IMR-90 (cell line): ENCODE measurements around the gene YIPF1. TPM values are rescaled to one million over a fixed set of nuclear protein-coding genes. Genes with fewer than 3 reads are reported as not detected.

Experiments
- ATAC-seq: fragments of 200-7000 bp; cut with Tn5 transposase; 2 replicates; pipeline ENCODE4 v1.9.1; 2020; ENCODE audit warnings: low read depth, mild to moderate bottlenecking, moderate library complexity
- BruUV-seq: library from RNA; stranded (reverse); fragments of 400-500 nt; replicated peaks from 2 replicates; lab custom pipeline; 2021; lab: Mats Ljungman, UMichigan
- CTCF ChIA-PET: fragments of 300-600 bp; formaldehyde crosslinking; extraction: SDS; loops from one replicate; lab custom pipeline; 2021; ENCODE audit warnings: antibody characterized with exemption; lab: Yijun Ruan, JAX
- POLR2A ChIA-PET: fragments of 300-600 bp; sonication (Branson Sonifier 250); formaldehyde crosslinking; loops from one replicate; lab custom pipeline; 2022; ENCODE audit warnings: antibody characterized with exemption; ENCODE audit not compliant: unreplicated experiment; lab: Charles Lee
- DNase-seq: peaks from one replicate; pipeline ENCODE4 v3.0.0; 2013
- H2AFZ ChIP-seq: replicated peaks from 2 replicates; pipeline ENCODE3; 2013; ENCODE audit warnings: low read length, mild to moderate bottlenecking; ENCODE audit not compliant: poor library complexity
- H2AK5ac ChIP-seq: 2 replicates; pipeline ENCODE4 v1.6.1; 2013; ENCODE audit warnings: low read depth, low read length, inconsistent platforms
- H2AK9ac ChIP-seq: replicated peaks from 2 replicates; pipeline ENCODE3; 2013; ENCODE audit warnings: mild to moderate bottlenecking, low read depth, low read length, moderate library complexity; ENCODE audit not compliant: poor library complexity
- H2BK120ac ChIP-seq: 2 replicates; pipeline ENCODE4 v1.6.1; 2013; ENCODE audit warnings: low read depth, low read length, inconsistent platforms
- H2BK15ac ChIP-seq: 3 replicates; pipeline ENCODE4 v1.6.1; 2013; ENCODE audit warnings: low read depth, low read length, inconsistent platforms
- H2BK20ac ChIP-seq: 2 replicates; pipeline ENCODE4 v1.6.1; 2013; ENCODE audit warnings: low read depth, mild to moderate bottlenecking, inconsistent platforms, low read length, moderate library complexity
- H2BK5ac ChIP-seq: 2 replicates; pipeline ENCODE4 v1.6.1; 2013; ENCODE audit warnings: mild to moderate bottlenecking, low read depth, low read length, inconsistent platforms; ENCODE audit not compliant: poor library complexity, severe bottlenecking
- H3K14ac ChIP-seq: replicated peaks from 2 replicates; pipeline ENCODE4 v1.6.1; 2013; ENCODE audit warnings: low read depth, low read length, inconsistent platforms
- H3K18ac ChIP-seq: 2 replicates; pipeline ENCODE4 v1.6.1; 2013; ENCODE audit warnings: low read depth, low read length, control low read depth
- H3K23ac ChIP-seq: 2 replicates; pipeline ENCODE4 v1.6.1; 2013; ENCODE audit warnings: low read depth, low read length, inconsistent platforms
- H3K27ac ChIP-seq: 2 replicates; pipeline ENCODE4 v1.5.1; 2013; ENCODE audit warnings: mild to moderate bottlenecking, control low read depth, low read length; ENCODE audit not compliant: insufficient read depth
- H3K27me3 ChIP-seq: 2 replicates; pipeline ENCODE4 v1.6.1; 2013; ENCODE audit warnings: low read length; ENCODE audit not compliant: control insufficient read depth, insufficient read depth
- H3K36me3 ChIP-seq: 2 replicates; pipeline ENCODE4 v1.6.1; 2013; ENCODE audit warnings: low read length, mixed read lengths; ENCODE audit not compliant: control insufficient read depth, insufficient read depth
- H3K4ac ChIP-seq: 2 replicates; pipeline ENCODE4 v1.6.1; 2013; ENCODE audit warnings: low read depth, low read length, inconsistent platforms
- H3K4me1 ChIP-seq: 2 replicates; pipeline ENCODE4 v1.6.1; 2013; ENCODE audit warnings: low read length, mixed read lengths; ENCODE audit not compliant: control insufficient read depth, insufficient read depth
- H3K4me2 ChIP-seq: 2 replicates; pipeline ENCODE4 v1.6.1; 2013; ENCODE audit warnings: low read depth, mild to moderate bottlenecking, control low read depth, low read length, moderate library complexity
- H3K4me3 ChIP-seq: 2 replicates; pipeline ENCODE4 v1.5.1; 2013; ENCODE audit warnings: low read depth, mild to moderate bottlenecking, control low read depth, low read length, moderate library complexity; ENCODE audit not compliant: insufficient read depth
- H3K56ac ChIP-seq: 2 replicates; pipeline ENCODE4 v1.6.1; 2013; ENCODE audit warnings: low read length, inconsistent platforms; ENCODE audit not compliant: insufficient read depth; ENCODE audit errors: extremely low read depth
- H3K79me1 ChIP-seq, 2 experiments: 2 replicates each; pipeline ENCODE4 v1.6.1; 2013; ENCODE audit warnings: low read length in 2 of 2, inconsistent platforms in 1 of 2, low read depth in 1 of 2
- H3K9ac ChIP-seq: 2 replicates; pipeline ENCODE4 v1.6.1; 2013; ENCODE audit warnings: low read depth, low read length, control low read depth
- H3K9me1 ChIP-seq: 2 replicates; pipeline ENCODE4 v1.6.1; 2013; ENCODE audit warnings: low read length, inconsistent platforms; ENCODE audit not compliant: insufficient read depth
- H3K9me3 ChIP-seq: 2 replicates; pipeline ENCODE4 v1.6.1; 2013; ENCODE audit warnings: low read length; ENCODE audit not compliant: control insufficient read depth, insufficient read depth
- H4K20me1 ChIP-seq: 2 replicates; pipeline ENCODE4 v1.6.1; 2013; ENCODE audit warnings: low read length, inconsistent platforms; ENCODE audit not compliant: insufficient read depth
- H4K5ac ChIP-seq: 2 replicates; pipeline ENCODE4 v1.6.1; 2013; ENCODE audit warnings: mild to moderate bottlenecking, low read depth, low read length, control low read depth
- H4K8ac ChIP-seq, 2 experiments: 2 replicates each; pipeline ENCODE4 v1.6.1; 2013; ENCODE audit warnings: low read depth in 2 of 2, low read length in 2 of 2, control low read depth in 1 of 2, inconsistent platforms in 1 of 2
- H4K91ac ChIP-seq: 2 replicates; pipeline ENCODE4 v1.6.1; 2013; ENCODE audit warnings: low read depth, low read length, inconsistent platforms; ENCODE audit not compliant: insufficient read depth
- CEBPB ChIP-seq: IDR thresholded peaks from 2 replicates; pipeline ENCODE4 v1.6.1; 2012; ENCODE audit warnings: low read depth, low read length, improper control_type of control experiment
- FOS ChIP-seq: fragments of 150-350 bp; IDR thresholded peaks from 2 replicates; pipeline ENCODE4 v1.6.1; 2016; ENCODE audit warnings: low read depth, low read length
- MAZ ChIP-seq: IDR thresholded peaks from 2 replicates; pipeline ENCODE4 v1.6.1; 2012; ENCODE audit warnings: low read depth, mild to moderate bottlenecking, low read length, improper control_type of control experiment, moderate library complexity, borderline replicate concordance
- MXI1 ChIP-seq: IDR thresholded peaks from 2 replicates; pipeline ENCODE4 v1.6.1; 2012; ENCODE audit warnings: low read depth, mild to moderate bottlenecking, low read length, moderate library complexity, borderline replicate concordance
- NFE2L2 ChIP-seq: fragments of 150-350 bp; IDR thresholded peaks from 2 replicates; pipeline ENCODE4 v1.6.1; 2016; ENCODE audit warnings: low read depth, mild to moderate bottlenecking, low read length
- RAD21 ChIP-seq: IDR thresholded peaks from 2 replicates; pipeline ENCODE4 v1.6.1; 2012; ENCODE audit warnings: low read length, improper control_type of control experiment
- RCOR1 ChIP-seq: IDR thresholded peaks from 2 replicates; pipeline ENCODE4 v1.6.1; 2012; ENCODE audit warnings: mild to moderate bottlenecking, low read length, improper control_type of control experiment; ENCODE audit not compliant: insufficient replicate concordance
- RFX5 ChIP-seq: IDR thresholded peaks from 2 replicates; pipeline ENCODE4 v1.8.0; 2012; ENCODE audit warnings: low read depth, mild to moderate bottlenecking, low read length, moderate library complexity
- dilution Hi-C: fragments of 300-500 bp; cut with HindIII; formaldehyde crosslinking; loops from one replicate; pipeline ENCODE4 v1.14.3; 2018; ENCODE audit warnings: low sequenced_read_pairs; ENCODE audit not compliant: unreplicated experiment
- in situ Hi-C: fragments of 300-500 bp; cut with MboI; formaldehyde crosslinking; loops from 3 replicates; pipeline ENCODE4 v1.14.3; 2019; ENCODE audit warnings: low sequenced_read_pairs, inconsistent platforms, mixed read lengths
- intact Hi-C: fragments of 100-400 bp; cut with micrococcal nuclease; formaldehyde crosslinking; loops from 2 replicates; pipeline ENCODE4 v1.10.0; 2022
- polyA plus RNA-seq, 3 experiments: library from polyadenylated mRNA; depleted of rRNA; stranded (reverse); fragments of >200 nt; gene quantifications; 2 replicates each; pipeline ENCODE4 v1.2.3, GENCODE V29; 2012; ENCODE audit warnings: low replicate concordance in 1 of 3
- total RNA-seq: library from RNA; depleted of rRNA; stranded (reverse); fragments of >200 nt; gene quantifications from 2 replicates; pipeline ENCODE4 v1.2.3, GENCODE V29; 2012
- TF ChIP-seq, protein P1 (sequence below): conservative IDR thresholded peaks from 2 replicates; pipeline ENCODE4 v1.5.1; 2012; ENCODE audit warnings: mild to moderate bottlenecking, low read depth, low read length, improper control_type of control experiment
- TF ChIP-seq, protein P2 (sequence below): fragments of 150-350 bp; IDR thresholded peaks from 2 replicates; pipeline ENCODE4 v1.6.1; 2016; ENCODE audit warnings: low read depth, mild to moderate bottlenecking, low read length, moderate library complexity, borderline replicate concordance

The YIPF1 gene
- total and polyA plus RNA-seq, 2 of the 4 experiments (the other 2 are of a cell fraction), result 23.7 to 35.3 TPM

DNA sequence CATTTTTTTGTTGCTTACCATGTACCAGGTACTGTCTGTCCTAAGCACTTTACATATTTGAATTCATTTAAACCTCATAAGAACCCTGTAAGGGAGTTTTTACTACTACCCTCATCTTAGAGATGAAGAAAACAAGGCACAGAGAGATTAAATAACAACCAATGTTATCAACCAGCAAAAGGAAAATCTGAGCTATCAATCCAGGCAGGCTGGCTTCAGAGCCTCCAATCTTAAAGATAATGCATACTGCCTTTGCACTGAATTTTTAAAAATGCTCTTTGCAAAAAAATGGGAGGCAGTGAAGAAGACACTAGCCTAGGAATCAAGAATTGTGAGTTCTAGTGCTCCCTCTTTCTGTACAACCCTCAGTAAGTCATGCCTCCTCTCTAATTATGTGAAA is 70.2 kb downstream of the YIPF1 start:
- Histone ChIP-seq H3K27ac (no peak overlapping the region), H2BK20ac (no peak overlapping the region), H4K5ac (no peak overlapping the region), H3K14ac (no peak overlapping the region), H3K4me2 (no peak overlapping the region), H3K4me3 (no peak overlapping the region), H2BK5ac (no peak overlapping the region), H3K79me1 (peaks cover 11 to 15% of the 10 kb centered on the region in 2 experiments; a peak in 3 of 4 replicates), H2AK9ac (no peak overlapping the region), H2AK5ac (no peak overlapping the region), H4K8ac (no peak overlapping the region), H3K9ac (no peak overlapping the region), H3K23ac (no peak overlapping the region), H3K9me1 (0 out of 2 replicates have a peak, but pooled peaks cover 5% of the 10 kb centered on the region), H3K36me3 (0 out of 2 replicates have a peak, but pooled peaks cover 4% of the 10 kb centered on the region), H2AFZ (no peak overlapping the region), H4K20me1 (no peaks in the 10 kb centered on the region), H3K4ac (no peak overlapping the region), H2BK120ac (no peak overlapping the region), H3K27me3 (no peaks in the 10 kb centered on the region), H3K18ac (no peak overlapping the region), H3K4me1 (peaks cover under 1% of the 10 kb centered on the region; the same call in 1 of the 2 replicates), H4K91ac (no peak overlapping the region), H3K9me3 (no peaks in the 10 kb centered on the region), H3K56ac (no peak overlapping the region), H2BK15ac (no peak overlapping the region)
- intact Hi-C loops, result loop anchor here (5.0 kb wide), 1 partner anchor 37 kb away; no protein-coding TSS in a partner anchor
- TF ChIP-seq NFE2L2 (no peak), FOS (no peak), RFX5 (no peak), RAD21 (no peak), MAZ (no peak), CEBPB (no peak), RCOR1 (no peak), MXI1 (no peak)
- TF ChIP-seq, protein P1, sequence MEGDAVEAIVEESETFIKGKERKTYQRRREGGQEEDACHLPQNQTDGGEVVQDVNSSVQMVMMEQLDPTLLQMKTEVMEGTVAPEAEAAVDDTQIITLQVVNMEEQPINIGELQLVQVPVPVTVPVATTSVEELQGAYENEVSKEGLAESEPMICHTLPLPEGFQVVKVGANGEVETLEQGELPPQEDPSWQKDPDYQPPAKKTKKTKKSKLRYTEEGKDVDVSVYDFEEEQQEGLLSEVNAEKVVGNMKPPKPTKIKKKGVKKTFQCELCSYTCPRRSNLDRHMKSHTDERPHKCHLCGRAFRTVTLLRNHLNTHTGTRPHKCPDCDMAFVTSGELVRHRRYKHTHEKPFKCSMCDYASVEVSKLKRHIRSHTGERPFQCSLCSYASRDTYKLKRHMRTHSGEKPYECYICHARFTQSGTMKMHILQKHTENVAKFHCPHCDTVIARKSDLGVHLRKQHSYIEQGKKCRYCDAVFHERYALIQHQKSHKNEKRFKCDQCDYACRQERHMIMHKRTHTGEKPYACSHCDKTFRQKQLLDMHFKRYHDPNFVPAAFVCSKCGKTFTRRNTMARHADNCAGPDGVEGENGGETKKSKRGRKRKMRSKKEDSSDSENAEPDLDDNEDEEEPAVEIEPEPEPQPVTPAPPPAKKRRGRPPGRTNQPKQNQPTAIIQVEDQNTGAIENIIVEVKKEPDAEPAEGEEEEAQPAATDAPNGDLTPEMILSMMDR, result no peak
- TF ChIP-seq, protein P2, sequence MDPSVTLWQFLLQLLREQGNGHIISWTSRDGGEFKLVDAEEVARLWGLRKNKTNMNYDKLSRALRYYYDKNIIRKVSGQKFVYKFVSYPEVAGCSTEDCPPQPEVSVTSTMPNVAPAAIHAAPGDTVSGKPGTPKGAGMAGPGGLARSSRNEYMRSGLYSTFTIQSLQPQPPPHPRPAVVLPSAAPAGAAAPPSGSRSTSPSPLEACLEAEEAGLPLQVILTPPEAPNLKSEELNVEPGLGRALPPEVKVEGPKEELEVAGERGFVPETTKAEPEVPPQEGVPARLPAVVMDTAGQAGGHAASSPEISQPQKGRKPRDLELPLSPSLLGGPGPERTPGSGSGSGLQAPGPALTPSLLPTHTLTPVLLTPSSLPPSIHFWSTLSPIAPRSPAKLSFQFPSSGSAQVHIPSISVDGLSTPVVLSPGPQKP, result no peak
- dilution Hi-C loops, result no loop called here
- in situ Hi-C loops, result no loop called here
- ChIA-PET POLR2A (no interaction called here), CTCF (no interaction called here)
- DNase-seq, result no peak
- ATAC-seq, result no peak
- no TSS peak for BruUV-seq
